Ovary (tissue), 9 donors: ENCODE data around the gene UQCRHL. TPM values are rescaled to one million over a fixed set of nuclear protein-coding genes. Genes with fewer than 3 reads are reported as not detected.

Experiments
- DNase-seq, 5 donors: peaks; one replicate each; pipeline ENCODE4 v3.0.0-alpha.2; 2019 to 2020
- H3K27ac ChIP-seq, 2 donors: fragments of 200-600 bp; one replicate each; pipeline versions ENCODE4 v1.5.1 to v1.8.0; 2019 to 2022
- H3K27me3 ChIP-seq: fragments of 200-600 bp; one replicate; pipeline ENCODE4 v1.8.0; 2022
- H3K36me3 ChIP-seq: fragments of 200-600 bp; sonication (generic); one replicate; pipeline ENCODE4 v1.5.1; 2019
- H3K4me1 ChIP-seq: one replicate; pipeline ENCODE4 v1.8.1; 2013; ENCODE audit warnings: mild to moderate bottlenecking, moderate library complexity; ENCODE audit not compliant: insufficient read depth
- H3K4me3 ChIP-seq: fragments of 200-600 bp; sonication (generic); one replicate; pipeline ENCODE4 v1.5.1; 2017
- H3K9me3 ChIP-seq, 2 donors: fragments of 200-600 bp in 1 of 2; sonication (generic) in 1 of 2; one replicate each; pipeline versions ENCODE4 v1.5.1 to v1.8.1; 2013 to 2019; ENCODE audit warnings: mild to moderate bottlenecking in 1 of 2, moderate library complexity in 1 of 2
- EP300 ChIP-seq: sonication (generic); formaldehyde crosslinking; IDR thresholded peaks from one replicate; pipeline ENCODE4 v1.6.1; 2017; ENCODE audit warnings: antibody characterized with exemption
- POLR2A ChIP-seq: fragments of 450-650 bp; IDR thresholded peaks from one replicate; pipeline ENCODE4 v1.6.1; 2017; ENCODE audit warnings: antibody characterized with exemption, mild to moderate bottlenecking, moderate library complexity
- WGBS, 3 donors: extraction: QIAGEN DNeasy Blood & Tissue Kit in 1 of 3; methylation state at CpG; one replicate each; pipeline versions ENCODE4 v1.1.5 to v1.1.7; 2013 to 2017; 5-methylcytosine and 5-hydroxymethylcytosine counted together
- intact Hi-C, 4 donors: fragments of 100-400 bp; cut with DNase I; formaldehyde crosslinking; loops; one replicate each; pipeline versions ENCODE4 v1.11.0 to v1.15.1; 2022 to 2023
- polyA plus RNA-seq, 2 donors: library from polyadenylated mRNA; stranded (reverse); fragments of 200-250 nt in 1 of 2; fragments of 350-450 nt in 1 of 2; fragmentation: Illumina TruSeq in 1 of 2; extraction: RNeasy Lipid Tissue Mini Kit (QIAGEN cat#74804) in 1 of 2; gene quantifications; one replicate each; pipeline ENCODE4 v1.2.3, GENCODE V29; 2013 to 2014
- total RNA-seq, 7 donors: library from RNA; depleted of rRNA in 2 of 7; stranded (reverse); fragments of >200 nt in 2 of 7; fragmentation: NEBNext Ultra II Directional in 3 of 7; extraction: Animal tissue kit (Norgen Biotek cat#: 25700) in 3 of 7; gene quantifications; one replicate each; pipeline versions ENCODE4 v1.1.0 to v1.2.4, GENCODE V29; 2016 to 2023
- TF ChIP-seq, protein P1 (sequence below), 3 donors: fragments of 450-650 bp in 2 of 3; fragments of 200-600 bp in 1 of 3; IDR thresholded peaks; one replicate each; pipeline versions ENCODE4 v1.5.1 to v1.8.0; 2016 to 2022; ENCODE audit warnings: antibody characterized with exemption in 3 of 3, mild to moderate bottlenecking in 1 of 3
- donor health status: DM: no; HTN: no; CAD: no; lungs with moderate emphysema.
- donor health status: DM: no; HTN: no; CAD: no.
- donor health status: Bipolar disorder and iron deficiency.
- donor health status: DM: yes; HTN: yes; CAD: no.
- donor health status: DM: no; HTN: no; CAD: no.
- donor health status: DM: yes; HTN: yes; CAD: no.

Gene UQCRHL
- total and polyA plus RNA-seq, 9 donors = 0.65 to 5.6 (median 1.4) TPM

DNA sequence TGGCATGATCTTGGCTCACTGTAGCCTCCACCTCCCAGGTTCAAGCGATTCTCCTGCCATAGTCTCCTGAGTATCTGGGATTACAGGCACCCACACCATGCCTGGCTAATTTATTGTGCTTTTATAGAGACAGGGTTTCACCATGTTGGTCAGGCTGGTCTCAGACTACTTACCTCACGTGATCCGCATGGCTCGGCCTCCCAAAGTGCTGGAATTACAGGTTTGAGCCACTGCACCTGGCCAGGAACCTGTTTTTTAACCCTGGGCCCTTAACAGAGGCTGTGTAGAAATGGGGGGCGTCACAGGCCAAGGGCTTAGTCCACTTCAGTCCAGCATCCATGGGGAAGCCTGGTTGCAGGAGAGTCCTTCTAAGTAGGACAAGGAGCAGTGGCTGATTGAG is 39.5 kb downstream of the UQCRHL start:
- WGBS, 3 donors = 92 to 95% (median 93%) methylated on average over 5 of the region's 5 CpGs
- no peaks in the 10 kb centered on the region for H3K27me3 ChIP-seq
- intact Hi-C loops = no loop called here
- no peaks in the 10 kb centered on the region for H3K9me3 ChIP-seq
- no peak overlapping the region for H3K27ac ChIP-seq
- TF ChIP-seq EP300 (no peak), POLR2A (no peak)
- TF ChIP-seq, protein P1, sequence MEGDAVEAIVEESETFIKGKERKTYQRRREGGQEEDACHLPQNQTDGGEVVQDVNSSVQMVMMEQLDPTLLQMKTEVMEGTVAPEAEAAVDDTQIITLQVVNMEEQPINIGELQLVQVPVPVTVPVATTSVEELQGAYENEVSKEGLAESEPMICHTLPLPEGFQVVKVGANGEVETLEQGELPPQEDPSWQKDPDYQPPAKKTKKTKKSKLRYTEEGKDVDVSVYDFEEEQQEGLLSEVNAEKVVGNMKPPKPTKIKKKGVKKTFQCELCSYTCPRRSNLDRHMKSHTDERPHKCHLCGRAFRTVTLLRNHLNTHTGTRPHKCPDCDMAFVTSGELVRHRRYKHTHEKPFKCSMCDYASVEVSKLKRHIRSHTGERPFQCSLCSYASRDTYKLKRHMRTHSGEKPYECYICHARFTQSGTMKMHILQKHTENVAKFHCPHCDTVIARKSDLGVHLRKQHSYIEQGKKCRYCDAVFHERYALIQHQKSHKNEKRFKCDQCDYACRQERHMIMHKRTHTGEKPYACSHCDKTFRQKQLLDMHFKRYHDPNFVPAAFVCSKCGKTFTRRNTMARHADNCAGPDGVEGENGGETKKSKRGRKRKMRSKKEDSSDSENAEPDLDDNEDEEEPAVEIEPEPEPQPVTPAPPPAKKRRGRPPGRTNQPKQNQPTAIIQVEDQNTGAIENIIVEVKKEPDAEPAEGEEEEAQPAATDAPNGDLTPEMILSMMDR (IDR thresholded peaks at IDR 0.05) = no peak
- no peak overlapping the region for H3K4me3 ChIP-seq
- peaks cover 1% of the 10 kb centered on the region for H3K4me1 ChIP-seq
- no peaks in the 10 kb centered on the region for H3K36me3 ChIP-seq
- no peak for DNase-seq

DNA sequence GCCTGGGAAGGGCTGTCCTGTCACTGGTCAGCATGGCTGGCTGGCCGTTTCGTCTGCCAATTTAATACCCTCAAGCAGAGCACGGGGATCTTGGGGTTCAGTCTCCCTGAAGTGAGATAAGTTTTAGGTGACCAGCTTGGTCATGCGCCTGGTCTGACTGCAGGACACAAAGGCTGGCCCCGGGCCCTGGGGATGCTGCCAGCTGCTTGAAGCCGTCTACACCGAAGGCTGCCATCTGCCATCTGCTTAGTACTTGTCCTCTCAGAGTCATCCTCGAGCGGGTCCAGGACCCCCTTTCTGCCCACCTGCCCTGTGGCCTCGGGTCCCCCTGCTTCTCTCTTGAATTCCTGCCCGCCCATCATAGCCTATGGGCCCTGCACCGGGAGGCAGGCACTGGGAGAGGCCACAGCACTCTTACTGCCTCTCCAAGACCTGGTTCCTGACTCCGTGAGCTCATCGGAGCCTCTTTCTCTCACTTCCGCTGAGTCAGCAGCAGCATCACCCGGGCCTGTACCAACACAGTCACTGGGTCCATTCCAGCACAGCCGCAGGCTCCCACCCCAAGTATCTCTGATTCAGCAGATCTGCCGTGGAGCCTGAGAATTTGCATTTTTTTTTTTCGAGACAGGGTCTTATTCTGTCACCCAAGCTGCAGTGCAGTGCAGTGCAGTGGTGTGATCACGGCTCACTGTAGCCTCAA is 41.8 kb downstream of the UQCRHL start:
- no peak overlapping the region for H3K27ac ChIP-seq
- no peak overlapping the region for H3K4me3 ChIP-seq
- intact Hi-C loops = no loop called here
- peaks cover 10% of the 10 kb centered on the region for H3K4me1 ChIP-seq
- H3K27me3 ChIP-seq = no peaks in the 10 kb centered on the region
- WGBS, 3 donors = 62 to 80% (median 70%) methylated on average over 20 of the region's 20 CpGs
- no peaks in the 10 kb centered on the region for H3K9me3 ChIP-seq
- H3K36me3 ChIP-seq = no peaks in the 10 kb centered on the region
- TF ChIP-seq, protein P1 (IDR thresholded peaks at IDR 0.05) = no peak
- TF ChIP-seq POLR2A = no peak
- no peak for TF ChIP-seq EP300
- DNase-seq = no peak

DNA sequence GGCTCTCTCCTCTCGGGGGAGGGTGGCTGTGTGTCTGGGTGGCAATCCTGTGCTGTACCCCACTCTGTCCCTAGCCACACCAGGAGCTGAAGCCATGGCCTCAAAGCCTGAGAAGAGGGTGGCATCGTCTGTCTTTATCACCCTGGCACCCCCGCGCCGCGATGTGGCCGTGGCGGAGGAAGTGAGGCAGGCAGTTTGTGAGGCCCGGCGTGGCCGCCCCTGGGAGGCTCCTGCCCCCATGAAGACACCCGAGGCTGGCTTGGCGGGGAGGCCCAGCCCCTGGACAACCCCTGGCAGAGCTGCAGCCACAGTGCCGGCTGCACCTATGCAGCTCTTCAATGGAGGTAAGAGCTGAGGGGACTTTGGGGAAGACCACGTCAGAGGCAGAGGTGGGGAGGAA is 42.6 kb downstream of the UQCRHL start:
- TF ChIP-seq EP300 = no peak
- TF ChIP-seq POLR2A = no peak
- TF ChIP-seq, protein P1 (IDR thresholded peaks at IDR 0.05) = no peak
- no peaks in the 10 kb centered on the region for H3K9me3 ChIP-seq
- H3K4me1 ChIP-seq = peaks cover 11% of the 10 kb centered on the region
- H3K27ac ChIP-seq = no peak overlapping the region
- intact Hi-C loops = no loop called here
- 83 to 87% (median 84%) methylated on average over 15 of the region's 15 CpGs for WGBS, 3 donors
- no peak overlapping the region for H3K4me3 ChIP-seq
- no peaks in the 10 kb centered on the region for H3K27me3 ChIP-seq
- no peaks in the 10 kb centered on the region for H3K36me3 ChIP-seq
- DNase-seq = no peak

DNA sequence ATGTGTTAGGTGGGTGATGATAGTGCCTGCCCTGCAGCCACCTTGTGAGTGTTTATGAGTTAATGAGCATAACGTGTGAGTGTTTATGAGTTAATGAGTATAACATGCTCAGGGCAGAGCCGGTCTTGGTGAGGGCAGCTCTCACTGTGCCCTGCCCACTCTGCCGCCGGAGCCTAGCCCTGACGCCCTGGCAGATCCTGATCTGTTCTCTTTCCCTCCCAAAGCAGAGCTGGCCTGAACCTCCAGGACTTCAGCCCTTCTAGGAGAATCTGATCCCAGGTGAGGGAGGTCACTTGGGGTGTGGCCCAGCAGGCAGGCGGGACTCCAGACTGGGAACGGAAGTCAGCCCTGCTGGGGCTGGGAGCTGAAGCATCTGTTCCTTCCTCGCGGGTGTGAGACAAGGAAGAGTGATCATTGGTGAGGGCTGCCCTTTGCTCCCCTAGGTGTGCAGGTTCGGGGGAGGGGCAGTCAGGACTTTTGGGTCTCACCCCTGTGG is 43.1 kb downstream of the UQCRHL start:
- WGBS, 3 donors = 49 to 64% (median 62%) methylated on average over 10 of the region's 10 CpGs
- Histone ChIP-seq H3K9me3 (no peaks in the 10 kb centered on the region), H3K27ac (no peak overlapping the region), H3K4me3 (no peak overlapping the region), H3K4me1 (peaks cover 11% of the 10 kb centered on the region), H3K36me3 (no peaks in the 10 kb centered on the region), H3K27me3 (no peaks in the 10 kb centered on the region)
- TF ChIP-seq EP300 (no peak), POLR2A (no peak)
- TF ChIP-seq, protein P1 (IDR thresholded peaks at IDR 0.05) = no peak
- intact Hi-C loops = no loop called here
- DNase-seq = no peak
